H1 (cell line): Measurements from ENCODE around the gene DBP.

ENCODE experiments used
- ATF3 ChIP-seq: IDR thresholded peaks from 2 replicates; pipeline ENCODE4 v1.6.1; 2011; ENCODE audit warnings: low read depth, mild to moderate bottlenecking, low read length; ENCODE audit not compliant: insufficient read depth
- CREB1 ChIP-seq: IDR thresholded peaks from 2 replicates; pipeline ENCODE4 v1.6.1; 2012; ENCODE audit warnings: inconsistent platforms
- EP300 ChIP-seq, 2 experiments: IDR thresholded peaks; 1 replicate in 1 of 2; 2 replicates in 1 of 2; pipeline ENCODE4 v1.6.1; 2011 to 2012; ENCODE audit warnings: low read depth in 2 of 2, low read length in 2 of 2, mild to moderate bottlenecking in 2 of 2, borderline replicate concordance in 1 of 2, inconsistent platforms in 1 of 2, moderate library complexity in 1 of 2
- EZH2 ChIP-seq: fragments of 200-600 bp; sonication (generic); IDR thresholded peaks from 2 replicates; pipeline ENCODE4 v1.7.1; 2012; ENCODE audit warnings: low read depth, mild to moderate bottlenecking, moderate library complexity, low read length, inconsistent platforms; ENCODE audit not compliant: severe bottlenecking
- MAFK ChIP-seq: IDR thresholded peaks from 2 replicates; pipeline ENCODE4 v1.6.1; 2012; ENCODE audit warnings: low read depth, mild to moderate bottlenecking, improper control_type of control experiment, low read length
- POLR2A ChIP-seq, 2 experiments: IDR thresholded peaks; 1 replicate in 1 of 2; 2 replicates in 1 of 2; pipeline ENCODE4 v1.6.1; 2011; ENCODE audit warnings: low read depth in 2 of 2, low read length in 2 of 2, mild to moderate bottlenecking in 2 of 2; ENCODE audit errors: control extremely low read depth in 1 of 2
- POLR2AphosphoS5 ChIP-seq: IDR thresholded peaks from 2 replicates; pipeline ENCODE4 v1.6.1; 2011; ENCODE audit warnings: low read depth, low read length
- RNF2 ChIP-seq: fragments of 200-900, 300-1000 bp; sonication (generic); IDR thresholded peaks from 2 replicates; pipeline ENCODE4 v1.7.1; 2016; ENCODE audit warnings: borderline replicate concordance, low read depth, mild to moderate bottlenecking, antibody characterized with exemption, low read length; ENCODE audit not compliant: poor library complexity, severe bottlenecking; ENCODE audit errors: missing control alignments
- SIN3A ChIP-seq, 2 experiments: IDR thresholded peaks in 1 of 2; conservative IDR thresholded peaks in 1 of 2; 2 replicates each; pipeline ENCODE4 v1.6.1; 2011 to 2012; ENCODE audit warnings: low read length in 2 of 2, improper control_type of control experiment in 1 of 2, low read depth in 1 of 2, mild to moderate bottlenecking in 1 of 2
- SP1 ChIP-seq: IDR thresholded peaks from 2 replicates; pipeline ENCODE4 v1.6.1; 2011; ENCODE audit warnings: low read depth, low read length
- SP2 ChIP-seq: IDR thresholded peaks from 2 replicates; pipeline ENCODE4 v1.6.1; 2012; ENCODE audit warnings: mild to moderate bottlenecking, low read length, inconsistent platforms
- USF2 ChIP-seq: IDR thresholded peaks from 2 replicates; pipeline ENCODE4 v1.6.1; 2011; ENCODE audit warnings: low read length, improper control_type of control experiment
- ZNF274 ChIP-seq: IDR thresholded peaks from 2 replicates; pipeline ENCODE4 v1.7.0; 2012; ENCODE audit warnings: low read length, borderline replicate concordance; ENCODE audit errors: extremely low read depth
- TF ChIP-seq, protein P1 (sequence below), 3 experiments: IDR thresholded peaks; 1 replicate in 2 of 3; 2 replicates in 1 of 3; pipeline versions ENCODE4 v1.5.1 to v1.6.1; 2011; ENCODE audit warnings: low read length in 3 of 3, mild to moderate bottlenecking in 3 of 3, inconsistent platforms in 2 of 3, low read depth in 1 of 3, moderate library complexity in 1 of 3; ENCODE audit not compliant: insufficient read depth in 1 of 3; ENCODE audit errors: control extremely low read depth in 1 of 3

GRCh38 chr19:48668332-48668731 is 31.2 kb upstream of the DBP start:
- no peak for TF ChIP-seq POLR2AphosphoS5
- TF ChIP-seq, protein P1, sequence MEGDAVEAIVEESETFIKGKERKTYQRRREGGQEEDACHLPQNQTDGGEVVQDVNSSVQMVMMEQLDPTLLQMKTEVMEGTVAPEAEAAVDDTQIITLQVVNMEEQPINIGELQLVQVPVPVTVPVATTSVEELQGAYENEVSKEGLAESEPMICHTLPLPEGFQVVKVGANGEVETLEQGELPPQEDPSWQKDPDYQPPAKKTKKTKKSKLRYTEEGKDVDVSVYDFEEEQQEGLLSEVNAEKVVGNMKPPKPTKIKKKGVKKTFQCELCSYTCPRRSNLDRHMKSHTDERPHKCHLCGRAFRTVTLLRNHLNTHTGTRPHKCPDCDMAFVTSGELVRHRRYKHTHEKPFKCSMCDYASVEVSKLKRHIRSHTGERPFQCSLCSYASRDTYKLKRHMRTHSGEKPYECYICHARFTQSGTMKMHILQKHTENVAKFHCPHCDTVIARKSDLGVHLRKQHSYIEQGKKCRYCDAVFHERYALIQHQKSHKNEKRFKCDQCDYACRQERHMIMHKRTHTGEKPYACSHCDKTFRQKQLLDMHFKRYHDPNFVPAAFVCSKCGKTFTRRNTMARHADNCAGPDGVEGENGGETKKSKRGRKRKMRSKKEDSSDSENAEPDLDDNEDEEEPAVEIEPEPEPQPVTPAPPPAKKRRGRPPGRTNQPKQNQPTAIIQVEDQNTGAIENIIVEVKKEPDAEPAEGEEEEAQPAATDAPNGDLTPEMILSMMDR (IDR thresholded peaks at IDR 0.05; ENCODE audit: control extremely low read depth in 1 of 3, insufficient read depth in 1 of 3, low read depth in 1 of 3, low read length in 3 of 3) = no peak
- TF ChIP-seq SIN3A (conservative IDR thresholded peaks at IDR 0.05 in 1 of 2, IDR thresholded peaks at IDR 0.05 in 1 of 2; ENCODE audit: low read depth in 1 of 2, low read length in 2 of 2) = no peak
- TF ChIP-seq POLR2A (IDR thresholded peaks at IDR 0.05; ENCODE audit: control extremely low read depth in 1 of 2, low read depth in 2 of 2, low read length in 2 of 2) = no peak
- TF ChIP-seq USF2 = no peak
- no peak for TF ChIP-seq CREB1
- no peak for TF ChIP-seq RNF2
- TF ChIP-seq SP2 = no peak
- TF ChIP-seq EP300 (IDR thresholded peaks at IDR 0.05; ENCODE audit: borderline replicate concordance in 1 of 2, low read depth in 2 of 2, low read length in 2 of 2) = no peak
- TF ChIP-seq ZNF274 = no peak
- TF ChIP-seq ATF3 = no peak
- TF ChIP-seq MAFK = no peak
- no peak for TF ChIP-seq EZH2
- TF ChIP-seq SP1 = no peak
